Keratinocyte (primary cell): Measurements from ENCODE around the gene PTBP1. TPM values are rescaled to one million over a fixed set of nuclear protein-coding genes. Genes with fewer than 3 reads are reported as not detected.

Experiments used
- DNase-seq: peaks from one replicate; pipeline ENCODE4 v3.0.0-alpha.2; 2011; ENCODE audit warnings: low read depth, missing footprints, low spot score
- FAIRE-seq: peaks from 2 replicates; lab custom pipeline; 2011; peaks lifted over from hg19 to GRCh38; lab: Jason Lieb, UNC
- H2AFZ ChIP-seq: 2 replicates; pipeline ENCODE4 v1.6.0; 2012; ENCODE audit warnings: low read length, control low read depth, inconsistent platforms; ENCODE audit not compliant: control insufficient read depth
- H3K27ac ChIP-seq: 2 replicates; pipeline ENCODE4 v1.5.1; 2011; ENCODE audit warnings: low read length; ENCODE audit not compliant: control insufficient read depth, insufficient read depth
- H3K27me3 ChIP-seq: 3 replicates; pipeline ENCODE4 v1.6.0; 2011; ENCODE audit warnings: low read length; ENCODE audit not compliant: control insufficient read depth, insufficient read depth; ENCODE audit errors: extremely low read depth
- H3K36me3 ChIP-seq, 2 experiments: 2 replicates in 1 of 2; 3 replicates in 1 of 2; pipeline ENCODE4 v1.5.1; 2011; ENCODE audit warnings: low read length in 2 of 2, mild to moderate bottlenecking in 1 of 2; ENCODE audit not compliant: control insufficient read depth in 2 of 2, insufficient read depth in 2 of 2; ENCODE audit errors: extremely low read depth in 1 of 2
- H3K4me1 ChIP-seq: 3 replicates; pipeline ENCODE4 v1.5.1; 2011; ENCODE audit warnings: low read length; ENCODE audit not compliant: control insufficient read depth, insufficient read depth; ENCODE audit errors: extremely low read depth
- H3K4me2 ChIP-seq: 3 replicates; pipeline ENCODE4 v1.6.0; 2011; ENCODE audit warnings: low read depth, low read length; ENCODE audit not compliant: control insufficient read depth, insufficient read depth; ENCODE audit errors: extremely low read depth
- H3K4me3 ChIP-seq, 3 experiments: fragments of 200-600 bp in 1 of 3; sonication (generic) in 1 of 3; 2 replicates in 2 of 3; 3 replicates in 1 of 3; pipeline ENCODE4 v1.5.1; 2011 to 2016; ENCODE audit warnings: low read length in 3 of 3, mild to moderate bottlenecking in 3 of 3, control low read depth in 2 of 3, inconsistent platforms in 1 of 3, low read depth in 1 of 3, mixed read lengths in 1 of 3, mixed run types in 1 of 3, moderate library complexity in 1 of 3; ENCODE audit not compliant: control insufficient read depth in 2 of 3, insufficient read depth in 2 of 3; ENCODE audit errors: extremely low read depth in 1 of 3
- H3K79me2 ChIP-seq: 2 replicates; pipeline ENCODE4 v1.6.0; 2012; ENCODE audit warnings: low read length; ENCODE audit not compliant: control insufficient read depth, insufficient read depth
- H3K9ac ChIP-seq: 3 replicates; pipeline ENCODE4 v1.6.0; 2011; ENCODE audit warnings: low read length; ENCODE audit not compliant: control insufficient read depth, insufficient read depth; ENCODE audit errors: extremely low read depth
- H3K9me1 ChIP-seq: 3 replicates; pipeline ENCODE4 v1.6.0; 2011; ENCODE audit warnings: low read length; ENCODE audit not compliant: control insufficient read depth, insufficient read depth; ENCODE audit errors: extremely low read depth
- H3K9me3 ChIP-seq: 2 replicates; pipeline ENCODE4 v1.5.1; 2012; ENCODE audit warnings: low read depth, low read length; ENCODE audit not compliant: control insufficient read depth
- H4K20me1 ChIP-seq: 3 replicates; pipeline ENCODE4 v1.6.0; 2011; ENCODE audit warnings: low read length; ENCODE audit not compliant: control insufficient read depth, insufficient read depth; ENCODE audit errors: extremely low read depth
- EZH2 ChIP-seq: IDR thresholded peaks from one replicate; pipeline ENCODE4 v1.6.1; 2012; ENCODE audit warnings: inconsistent platforms, mild to moderate bottlenecking, low read length, moderate library complexity
- dilution Hi-C: fragments of 300-500 bp; cut with MboI; formaldehyde crosslinking; loops from one replicate; pipeline ENCODE4 v1.7.0; 2020; ENCODE audit warnings: low sequenced_read_pairs; ENCODE audit not compliant: extremely low pct_ligation_motif_present
- polyA plus RNA-seq, 5 experiments: library from polyadenylated mRNA; depleted of rRNA in 3 of 5; stranded (reverse) in 3 of 5; stranded (forward) in 1 of 5; unstranded in 1 of 5; fragments of >200 nt; gene quantifications; 1 replicate in 1 of 5; 2 replicates in 3 of 5; 3 replicates in 1 of 5; pipeline versions ENCODE4 v1.2.1 to v1.2.3, GENCODE V29; 2011 to 2012; ENCODE audit warnings: missing spikeins in 2 of 5, low read depth in 1 of 5, low replicate concordance in 1 of 5
- TF ChIP-seq, protein P1 (sequence below), 3 experiments: IDR thresholded peaks in 1 of 3; conservative IDR thresholded peaks in 1 of 3; optimal IDR thresholded peaks in 1 of 3; 2 replicates in 2 of 3; 3 replicates in 1 of 3; pipeline versions ENCODE3 to v1.5.1; 2011; ENCODE audit warnings: low read length in 3 of 3, mild to moderate bottlenecking in 3 of 3, moderate library complexity in 2 of 3, control low read depth in 1 of 3, inconsistent platforms in 1 of 3; ENCODE audit not compliant: insufficient read depth in 2 of 3; ENCODE audit errors: extremely low read depth in 1 of 3

The PTBP1 gene
- polyA plus RNA-seq, 1 donor (not counting 4 experiments of a cell fraction or from before 2014, with no cell fraction given): 117 TPM

DNA sequence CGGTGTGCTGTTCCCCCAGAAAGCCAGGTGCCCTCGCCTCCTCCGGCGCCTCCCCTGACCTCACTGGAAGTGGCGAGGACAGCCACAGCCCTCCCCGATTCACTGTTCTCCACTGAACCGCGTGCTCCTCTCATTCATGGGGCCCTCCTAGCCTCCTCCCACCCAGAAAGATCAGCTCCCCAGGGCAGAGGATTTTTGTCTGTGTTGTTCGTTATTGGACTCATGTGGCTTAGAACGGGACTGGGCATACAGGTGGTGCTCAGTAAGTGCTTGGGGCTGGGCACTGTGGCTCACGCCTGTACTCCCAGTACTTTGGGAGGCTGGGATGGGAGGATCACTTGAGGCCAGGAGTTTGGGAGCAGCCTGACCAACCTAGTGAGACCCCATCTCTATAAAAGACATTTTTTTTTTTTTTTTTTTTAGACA is 47.3 kb downstream of the PTBP1 start:
- dilution Hi-C loops: no loop called here
- TF ChIP-seq, protein P1, sequence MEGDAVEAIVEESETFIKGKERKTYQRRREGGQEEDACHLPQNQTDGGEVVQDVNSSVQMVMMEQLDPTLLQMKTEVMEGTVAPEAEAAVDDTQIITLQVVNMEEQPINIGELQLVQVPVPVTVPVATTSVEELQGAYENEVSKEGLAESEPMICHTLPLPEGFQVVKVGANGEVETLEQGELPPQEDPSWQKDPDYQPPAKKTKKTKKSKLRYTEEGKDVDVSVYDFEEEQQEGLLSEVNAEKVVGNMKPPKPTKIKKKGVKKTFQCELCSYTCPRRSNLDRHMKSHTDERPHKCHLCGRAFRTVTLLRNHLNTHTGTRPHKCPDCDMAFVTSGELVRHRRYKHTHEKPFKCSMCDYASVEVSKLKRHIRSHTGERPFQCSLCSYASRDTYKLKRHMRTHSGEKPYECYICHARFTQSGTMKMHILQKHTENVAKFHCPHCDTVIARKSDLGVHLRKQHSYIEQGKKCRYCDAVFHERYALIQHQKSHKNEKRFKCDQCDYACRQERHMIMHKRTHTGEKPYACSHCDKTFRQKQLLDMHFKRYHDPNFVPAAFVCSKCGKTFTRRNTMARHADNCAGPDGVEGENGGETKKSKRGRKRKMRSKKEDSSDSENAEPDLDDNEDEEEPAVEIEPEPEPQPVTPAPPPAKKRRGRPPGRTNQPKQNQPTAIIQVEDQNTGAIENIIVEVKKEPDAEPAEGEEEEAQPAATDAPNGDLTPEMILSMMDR (optimal IDR thresholded peaks at IDR 0.05 in 1 of 3, IDR thresholded peaks at IDR 0.05 in 1 of 3, conservative IDR thresholded peaks at IDR 0.05 in 1 of 3; ENCODE audit: extremely low read depth in 1 of 3, insufficient read depth in 2 of 3, low read length in 3 of 3): no peak
- no peak for TF ChIP-seq EZH2
- Histone ChIP-seq H3K9ac (no peak overlapping the region), H4K20me1 (no peaks in the 10 kb centered on the region), H3K9me1 (no peaks in the 10 kb centered on the region), H3K4me2 (no peak overlapping the region), H3K4me1 (no peaks in the 10 kb centered on the region), H3K27me3 (peaks cover 41% of the 10 kb centered on the region), H3K9me3 (no peaks in the 10 kb centered on the region), H3K27ac (no peak overlapping the region), H3K4me3 (no peak overlapping the region), H3K36me3 (no peaks in the 10 kb centered on the region), H3K79me2 (no peaks in the 10 kb centered on the region), H2AFZ (no peak overlapping the region)
- DNase-seq: no peak
- FAIRE-seq: no peak

- H3K4me2 ChIP-seq: no peak overlapping the region
- no peak for DNase-seq
- H3K9me3 ChIP-seq: no peaks in the 10 kb centered on the region
- H4K20me1 ChIP-seq: peaks cover 4% of the 10 kb centered on the region
- no peak for FAIRE-seq
- H2AFZ ChIP-seq: no peak overlapping the region
- no peaks in the 10 kb centered on the region for H3K36me3 ChIP-seq
- no peak overlapping the region for H3K4me3 ChIP-seq
- H3K79me2 ChIP-seq: no peaks in the 10 kb centered on the region
- dilution Hi-C loops: no loop called here
- no peak overlapping the region for H3K27ac ChIP-seq
- H3K9me1 ChIP-seq: no peaks in the 10 kb centered on the region
- no peak overlapping the region for H3K9ac ChIP-seq
- H3K27me3 ChIP-seq: peaks cover 48% of the 10 kb centered on the region
- peaks cover 4% of the 10 kb centered on the region for H3K4me1 ChIP-seq
- TF ChIP-seq, protein P1 (optimal IDR thresholded peaks at IDR 0.05 in 1 of 3, IDR thresholded peaks at IDR 0.05 in 1 of 3, conservative IDR thresholded peaks at IDR 0.05 in 1 of 3; ENCODE audit: extremely low read depth in 1 of 3, insufficient read depth in 2 of 3, low read length in 3 of 3): no peak
- TF ChIP-seq EZH2: no peak
These were observed 48.7 kb downstream of the PTBP1 start for GRCh38 chr19:845707-846521.
